B cell (primary cell): ENCODE results near the gene PLCD1. TPM values are rescaled to one million over a fixed set of nuclear protein-coding genes. Genes with fewer than 3 reads are reported as not detected.

ENCODE experiments used
- ATAC-seq: fragments of 200-7000 bp; cut with Tn5 transposase; one replicate; pipeline ENCODE4 v1.10.0; 2021; ENCODE audit warnings: low read depth, mild to moderate bottlenecking, moderate number of reproducible peaks, moderate library complexity
- CTCF ChIA-PET: fragments of 350-600 bp; sonication (Branson Sonifier 250); formaldehyde crosslinking; loops from one replicate; lab custom pipeline; 2021; ENCODE audit warnings: antibody characterized with exemption, inconsistent platforms; lab: Charles Lee
- POLR2A ChIA-PET: fragments of 350-600 bp; sonication (Branson Sonifier 250); formaldehyde crosslinking; loops from one replicate; lab custom pipeline; 2021; ENCODE audit warnings: antibody characterized with exemption; lab: Charles Lee
- DNase-seq: peaks from one replicate; pipeline ENCODE4 v3.0.0; 2013
- H2AFZ ChIP-seq: 2 replicates; pipeline ENCODE4 v1.6.1; 2012; ENCODE audit warnings: mild to moderate bottlenecking, low read depth, low read length; ENCODE audit not compliant: insufficient read depth, poor library complexity, severe bottlenecking
- H3K27ac ChIP-seq, 2 donors: 1 replicate in 1 of 2; 2 replicates in 1 of 2; pipeline ENCODE4 v1.5.1; 2012 to 2013; ENCODE audit warnings: low read length in 2 of 2, mild to moderate bottlenecking in 2 of 2, moderate library complexity in 1 of 2
- H3K27me3 ChIP-seq, 4 experiments: fragments of 200-600 bp in 1 of 4; sonication (generic) in 1 of 4; replicated peaks in 1 of 4; 1 replicate in 2 of 4; 2 replicates in 2 of 4; pipeline versions ENCODE4 v1.6.1 to v1.7.0; 2013 to 2016; ENCODE audit warnings: low read length in 3 of 4, mild to moderate bottlenecking in 2 of 4, mixed read lengths in 1 of 4, moderate library complexity in 1 of 4; ENCODE audit not compliant: insufficient read depth in 4 of 4, control insufficient read depth in 3 of 4; ENCODE audit errors: control extremely low read depth in 1 of 4
- H3K36me3 ChIP-seq, 2 experiments: replicated peaks in 1 of 2; 1 replicate in 1 of 2; 2 replicates in 1 of 2; pipeline versions ENCODE4 v1.6.1 to v1.7.1; 2013; ENCODE audit warnings: low read length in 1 of 2; ENCODE audit not compliant: insufficient read depth in 2 of 2, control insufficient read depth in 1 of 2; ENCODE audit errors: control extremely low read depth in 1 of 2, extremely low read depth in 1 of 2
- H3K4me1 ChIP-seq, 2 donors: fragments of 200-600 bp in 1 of 2; sonication (generic) in 1 of 2; 1 replicate in 1 of 2; 2 replicates in 1 of 2; pipeline versions ENCODE4 v1.5.1 to v1.6.1; 2013 to 2017; ENCODE audit warnings: low read length in 2 of 2; ENCODE audit not compliant: control insufficient read depth in 2 of 2, insufficient read depth in 2 of 2
- H3K4me2 ChIP-seq: replicated peaks from 2 replicates; pipeline ENCODE3; 2012; ENCODE audit warnings: mild to moderate bottlenecking, low read depth, low read length; ENCODE audit not compliant: poor library complexity, severe bottlenecking
- H3K4me3 ChIP-seq, 5 experiments: fragments of 200-600 bp in 1 of 5; sonication (generic) in 1 of 5; 1 replicate in 3 of 5; 2 replicates in 2 of 5; pipeline versions ENCODE4 v1.5.1 to v1.7.0; 2011 to 2016; ENCODE audit warnings: low read length in 4 of 5, mild to moderate bottlenecking in 4 of 5, low read depth in 2 of 5, control low read depth in 1 of 5, moderate library complexity in 1 of 5; ENCODE audit not compliant: insufficient read depth in 1 of 5; ENCODE audit errors: control extremely low read depth in 1 of 5, extremely low read depth in 1 of 5
- H3K79me2 ChIP-seq: fragments of 200-600 bp; sonication (generic); one replicate; pipeline ENCODE4 v1.6.0; 2016; ENCODE audit warnings: low read length; ENCODE audit not compliant: control insufficient read depth, insufficient read depth
- H3K9ac ChIP-seq: fragments of 200-600 bp; sonication (generic); 2 replicates; pipeline ENCODE4 v1.6.1; 2017; ENCODE audit warnings: mild to moderate bottlenecking, low read length, moderate library complexity
- H3K9me3 ChIP-seq, 3 donors: one replicate each; pipeline versions ENCODE4 v1.6.1 to v1.7.1; 2013; ENCODE audit warnings: low read length in 2 of 3; ENCODE audit not compliant: control insufficient read depth in 2 of 3, insufficient read depth in 1 of 3; ENCODE audit errors: control extremely low read depth in 1 of 3
- H4K20me1 ChIP-seq: 2 replicates; pipeline ENCODE4 v1.6.0; 2012; ENCODE audit warnings: mild to moderate bottlenecking, low read length; ENCODE audit not compliant: insufficient read depth, control insufficient read depth, poor library complexity, severe bottlenecking
- H3K27ac Mint-ChIP-seq: one replicate; pipeline ENCODE4 v1.8.0; 2021; ENCODE audit warnings: mixed read lengths
- H3K27me3 Mint-ChIP-seq: one replicate; pipeline ENCODE4 v1.8.0; 2021; ENCODE audit warnings: mixed read lengths
- H3K4me1 Mint-ChIP-seq: one replicate; pipeline ENCODE4 v1.8.0; 2021; ENCODE audit warnings: mixed read lengths
- H3K4me3 Mint-ChIP-seq: one replicate; pipeline ENCODE4 v1.8.0; 2021; ENCODE audit warnings: mixed read lengths
- H3K9me3 Mint-ChIP-seq: one replicate; pipeline ENCODE4 v1.8.0; 2022; ENCODE audit warnings: mixed read lengths; ENCODE audit not compliant: insufficient read depth
- CTCF ChIP-seq: fragments of 200-600 bp; IDR thresholded peaks from one replicate; pipeline ENCODE4 v1.8.0; 2022; ENCODE audit warnings: antibody characterized with exemption, mild to moderate bottlenecking
- EZH2 ChIP-seq: IDR thresholded peaks from 2 replicates; pipeline ENCODE4 v1.6.1; 2012; ENCODE audit warnings: borderline replicate concordance, low read depth, mild to moderate bottlenecking, moderate library complexity, low read length; ENCODE audit not compliant: insufficient read depth, poor library complexity, severe bottlenecking
- WGBS: methylation state at CpG from one replicate; pipeline ENCODE4 v1.1.5; 2013; ENCODE audit warnings: missing lambda C conversion rate; ENCODE audit not compliant: insufficient coverage; 5-methylcytosine and 5-hydroxymethylcytosine counted together
- intact Hi-C: fragments of 100-400 bp; cut with micrococcal nuclease; formaldehyde crosslinking; loops from one replicate; pipeline ENCODE4 v1.10.0; 2022
- polyA plus RNA-seq: library from polyadenylated mRNA; depleted of rRNA; stranded (reverse); fragments of >200 nt; gene quantifications from 2 replicates; pipeline ENCODE4 v1.2.3, GENCODE V29; 2012
- total RNA-seq, 2 donors: library from RNA; stranded (reverse); fragments of 120-200 nt in 1 of 2; gene quantifications; 1 replicate in 1 of 2; 2 replicates in 1 of 2; pipeline versions ENCODE4 v1.2.3 to v1.2.4, GENCODE V29; 2013 to 2022

Gene PLCD1
- total and polyA plus RNA-seq, 2 donors (not counting 1 experiment from before 2014, with no cell fraction given): 5.8 to 10.1 TPM

GRCh38 chr3:38008191-38008701, 21.2 kb downstream of the PLCD1 start:
- H3K27me3 Mint-ChIP-seq: no peaks in the 10 kb centered on the region
- peaks cover 11% of the 10 kb centered on the region for H3K4me1 Mint-ChIP-seq
- Histone ChIP-seq H3K9ac (no peak overlapping the region), H3K4me1 (no peaks in the 10 kb centered on the region), H3K36me3 (peaks cover 0 to 11% of the 10 kb centered on the region in 2 experiments), H3K27me3 (no peaks in the 10 kb centered on the region), H3K9me3 (no peaks in the 10 kb centered on the region), H4K20me1 (no peaks in the 10 kb centered on the region), H3K79me2 (no peaks in the 10 kb centered on the region), H2AFZ (no peak overlapping the region), H3K4me3 (no peak overlapping the region), H3K27ac (no peak overlapping the region), H3K4me2 (no peak overlapping the region)
- 97% methylated on average over 19 of the region's 19 CpGs for WGBS
- no peaks in the 10 kb centered on the region for H3K9me3 Mint-ChIP-seq
- ATAC-seq (no peak), DNase-seq (no peak)
- ChIA-PET POLR2A (no interaction called here), CTCF (no interaction called here)
- no peak for TF ChIP-seq CTCF
- intact Hi-C loops: no loop called here
- no peak overlapping the region for H3K27ac Mint-ChIP-seq
- no peak overlapping the region for H3K4me3 Mint-ChIP-seq

GRCh38 chr3:38007754-38008090, 21.7 kb downstream of the PLCD1 start:
- Histone ChIP-seq H3K9me3 (no peaks in the 10 kb centered on the region), H3K9ac (no peak overlapping the region), H3K27me3 (no peaks in the 10 kb centered on the region), H3K4me1 (no peaks in the 10 kb centered on the region), H3K27ac (no peak overlapping the region), H4K20me1 (no peaks in the 10 kb centered on the region), H3K4me3 (no peak overlapping the region), H3K79me2 (no peaks in the 10 kb centered on the region), H2AFZ (no peak overlapping the region), H3K4me2 (no peak overlapping the region), H3K36me3 (peaks cover 0 to 14% of the 10 kb centered on the region in 2 experiments)
- intact Hi-C loops: no loop called here
- POLR2A ChIA-PET: no interaction called here
- no peak for DNase-seq
- no peak for ATAC-seq
- CTCF ChIA-PET: interaction anchor here (0.9 to 3.3 kb wide), 2 partner anchors 32 to 38 kb away, joined by 3 to 16 read pairs; partner anchors contain the start of gene DLEC1
- Mint-ChIP-seq H3K4me1 (peaks cover 11% of the 10 kb centered on the region), H3K27ac (no peak overlapping the region), H3K4me3 (no peak overlapping the region), H3K27me3 (no peaks in the 10 kb centered on the region), H3K9me3 (no peaks in the 10 kb centered on the region)
- WGBS: 95% methylated on average over 3 of the region's 7 CpGs
- no peak for TF ChIP-seq EZH2
- no peak for TF ChIP-seq CTCF
